ENCODE results near the gene PPTC7.
A peak's percentile ranks its signal among the peaks of the same experiment; 100 is the strongest.
"Not testable (repeated sequence)": the region's sequence is repeated elsewhere in the genome, so short reads cannot be mapped to it uniquely, and the experiment has no call there.

The PPTC7 gene

GRCh38 chr12:110531741-110532333, 51.3 kb downstream of the PPTC7 start:
- DNase-seq: no peak

GRCh38 chr12:110530511-110530910, 52.6 kb downstream of the PPTC7 start:
- no peak for DNase-seq

GRCh38 chr12:110528277-110528839, 54.8 kb downstream of the PPTC7 start:
- no peak for DNase-seq

- not testable (repeated sequence) for DNase-seq
Observed at GRCh38 chr12:110520876-110521712, 62.0 kb downstream of the PPTC7 start.

GRCh38 chr12:110518014-110518413, 65.1 kb downstream of the PPTC7 start:
- not testable (repeated sequence) for DNase-seq

GRCh38 chr12:110516995-110517394, 66.1 kb downstream of the PPTC7 start:
- DNase-seq: no peak

- no peak for DNase-seq
Observed at GRCh38 chr12:110514363-110514762, 68.8 kb downstream of the PPTC7 start.

- no peak for DNase-seq
Observed at GRCh38 chr12:110513842-110514241, 69.3 kb downstream of the PPTC7 start.

GRCh38 chr12:110508071-110508586, 75.0 kb downstream of the PPTC7 start:
- DNase-seq: no peak

- DNase-seq: no peak
Observed at GRCh38 chr12:110505332-110505731, 77.8 kb downstream of the PPTC7 start.

GRCh38 chr12:110503432-110503831, 79.7 kb downstream of the PPTC7 start:
- no peak for DNase-seq

- DNase-seq: peak; percentile 98
Observed at GRCh38 chr12:110501752-110502738, 81.1 kb downstream of the PPTC7 start, which contains the start of the genes RAD9B and VPS29. TSS of gene RAD9B (plus strand) at chr12:110502331. CDS start at chr12:110502338, 7 bp downstream. TSS of gene VPS29 (minus strand) at chr12:110502111. CDS start at chr12:110502051, 60 bp downstream.

- DNase-seq: no peak
Observed at GRCh38 chr12:110501399-110501751, 81.7 kb downstream of the PPTC7 start.

- DNase-seq: no peak
Observed at GRCh38 chr12:110498984-110499706, 84.0 kb downstream of the PPTC7 start.

All from activated CD4-positive, alpha-beta T cell treated with anti-CD3 and anti-CD28 coated beads for 1 hour (primary cell).